Hematopoietic multipotent progenitor cell treated with erythropoietin and hydrocortisone succinate and interleukin-3 and kit ligand, for 8 days (in vitro differentiated cells): ENCODE results near the gene MLF1.

ENCODE experiments used
- DNase-seq: peaks from one replicate; pipeline ENCODE4 v3.0.0-alpha.2; 2015

The MLF1 gene

DNA sequence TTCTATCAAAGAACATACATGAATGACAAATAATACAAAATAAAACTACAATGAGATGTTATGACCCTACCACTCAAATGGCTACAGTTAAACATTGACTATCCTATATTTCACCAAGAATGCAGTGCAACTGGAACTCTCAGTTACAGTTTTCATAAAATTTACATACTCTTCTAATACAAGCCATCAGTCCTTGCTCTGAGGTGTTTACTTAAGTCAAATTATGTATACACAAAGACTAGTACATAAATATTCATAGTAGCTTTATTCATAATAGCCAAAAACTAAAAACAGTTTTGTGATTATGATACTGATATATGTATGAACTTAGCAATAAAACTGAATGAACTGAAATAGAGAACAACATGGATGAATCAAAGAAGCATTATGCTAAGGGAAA is 19.2 kb downstream of the MLF1 start:
- no peak for DNase-seq

DNA sequence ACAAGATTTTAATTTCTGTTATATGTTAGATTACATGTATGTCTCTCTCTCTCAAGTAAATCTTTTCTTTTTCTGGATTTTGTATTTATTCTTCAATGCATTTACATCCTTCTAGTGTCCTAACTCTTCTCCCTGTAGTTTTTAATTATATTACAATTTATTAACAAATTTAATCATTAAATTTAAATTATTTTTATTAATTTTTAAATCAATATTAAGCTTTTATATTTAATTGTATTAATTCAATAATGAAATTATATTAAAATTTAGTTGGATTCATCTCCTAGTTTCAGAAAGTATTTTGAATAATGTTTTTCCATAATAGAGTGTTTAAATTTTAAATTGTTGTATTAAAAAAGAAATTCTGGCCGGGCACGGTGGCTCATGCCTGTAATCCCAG is 29.8 kb downstream of the MLF1 start:
- no peak for DNase-seq

DNA sequence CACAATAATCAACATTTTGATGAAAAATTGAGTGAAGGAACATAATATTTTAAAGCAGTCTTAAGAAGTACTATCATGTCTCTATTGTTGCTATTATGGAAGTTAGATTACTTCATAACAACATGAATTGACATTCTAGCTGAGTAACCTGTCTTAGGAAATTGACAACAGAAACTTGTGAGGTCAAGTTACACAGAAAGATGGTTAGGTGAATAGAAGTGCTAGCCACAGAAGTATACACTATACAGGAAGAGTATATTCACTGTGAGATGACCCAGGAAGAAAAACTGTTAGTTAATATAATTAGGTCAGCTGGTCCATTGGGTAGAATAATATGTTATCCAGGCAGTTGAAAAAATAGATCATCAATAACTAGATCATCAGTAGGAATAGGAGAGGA is 31.2 kb downstream of the MLF1 start:
- no peak for DNase-seq

DNA sequence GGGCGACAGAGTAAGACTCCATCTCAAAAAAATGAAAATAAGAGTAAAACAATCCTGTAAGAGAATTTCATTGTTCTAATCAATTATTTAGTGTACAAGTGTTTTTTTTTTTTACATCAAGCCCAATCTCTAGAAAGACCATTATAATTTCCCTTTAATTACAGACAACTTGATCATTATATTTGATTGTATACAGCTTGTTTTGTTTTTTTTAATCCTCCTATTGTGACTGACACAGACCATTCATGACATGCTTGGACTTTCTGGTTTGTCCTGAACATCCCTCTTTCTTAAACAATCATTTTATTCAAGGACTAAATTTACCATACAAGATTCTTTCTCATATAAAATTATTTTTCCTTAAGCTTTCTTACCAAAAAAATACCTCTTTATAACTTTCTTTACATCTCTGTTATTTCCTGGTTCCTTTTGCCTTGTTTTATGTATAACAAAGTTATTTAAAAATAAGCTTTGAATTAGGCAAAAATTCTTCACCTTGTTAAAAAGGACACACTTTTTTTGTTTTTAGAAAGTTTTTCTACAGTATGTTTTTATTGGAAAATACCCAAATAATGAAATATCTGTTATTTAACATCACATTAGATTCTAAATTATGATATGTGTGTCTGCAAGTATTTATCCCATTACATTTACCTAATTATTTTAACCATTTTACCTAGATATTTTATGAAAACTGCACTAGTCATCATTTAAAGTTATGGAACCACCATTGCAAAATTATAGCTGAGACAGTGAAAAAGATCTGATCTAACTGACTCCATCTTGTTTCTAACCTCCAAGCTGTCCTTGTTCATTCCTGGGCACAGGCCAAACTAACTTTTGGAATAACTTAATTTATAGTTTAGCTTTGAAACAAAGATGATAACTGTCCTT is 47.2 kb downstream of the MLF1 start:
- no peak for DNase-seq

GRCh38 chr3:158625881-158626280 is 54.9 kb downstream of the MLF1 start:
- DNase-seq, result no peak

GRCh38 chr3:158631981-158632380 is 61.0 kb downstream of the MLF1 start:
- no peak for DNase-seq

DNA sequence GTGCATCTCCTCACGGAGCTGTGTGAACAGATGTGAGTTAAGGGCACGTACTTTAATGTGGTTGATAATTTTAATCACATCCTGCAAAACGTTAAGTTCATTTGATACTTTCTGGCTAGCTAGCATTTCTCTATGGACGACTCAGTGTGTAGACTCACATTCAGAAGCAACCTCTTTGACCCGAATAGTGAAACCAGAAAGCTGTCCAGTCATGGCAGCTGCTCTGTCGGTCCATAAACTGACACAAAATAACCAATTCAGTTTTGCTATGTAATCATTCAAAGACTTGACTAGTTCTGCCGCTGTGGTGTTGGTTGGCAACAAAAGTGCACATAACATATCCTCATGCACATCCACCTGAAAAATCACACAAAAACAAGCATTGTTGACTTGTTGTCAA is 69.7 kb downstream of the MLF1 start:
- DNase-seq, result no peak

- DNase-seq, result no peak
Measured at GRCh38 chr3:158642005-158642404, 71.0 kb downstream of the MLF1 start.

DNA sequence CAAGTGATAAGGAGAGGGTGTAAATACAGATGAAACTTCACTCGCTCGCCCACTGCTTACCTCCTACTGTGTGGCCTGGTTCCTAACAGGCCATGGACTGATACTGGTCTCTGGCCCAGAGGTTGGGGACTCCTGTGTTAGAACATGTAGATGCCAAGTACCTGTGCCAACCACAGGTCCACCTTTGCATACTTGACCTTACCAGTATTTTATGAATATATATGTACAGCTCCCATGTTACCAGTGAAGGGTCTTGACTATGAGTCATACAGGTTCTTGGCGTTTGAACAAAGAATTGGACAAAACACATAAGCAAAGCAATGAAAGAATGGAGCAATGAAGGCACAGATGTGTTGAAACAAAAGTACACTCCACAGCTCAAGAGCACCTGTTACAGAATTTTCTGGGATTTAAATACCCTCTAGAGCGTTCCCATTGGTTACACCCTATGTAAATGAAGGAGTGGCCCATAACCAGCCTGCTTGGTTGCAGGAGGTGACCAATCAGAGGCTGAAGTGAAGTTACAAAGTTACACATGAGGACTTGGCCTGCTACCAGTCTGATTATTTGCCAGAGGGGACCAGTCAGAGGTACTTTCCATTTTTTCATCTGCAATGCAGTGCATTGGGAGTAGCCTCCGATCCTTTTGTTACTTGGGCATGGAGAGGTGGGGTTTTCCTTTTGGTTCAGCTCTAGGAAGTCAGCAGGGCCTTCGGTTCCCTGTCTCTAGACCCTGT is 71.6 kb downstream of the MLF1 start:
- DNase-seq, result no peak

DNA sequence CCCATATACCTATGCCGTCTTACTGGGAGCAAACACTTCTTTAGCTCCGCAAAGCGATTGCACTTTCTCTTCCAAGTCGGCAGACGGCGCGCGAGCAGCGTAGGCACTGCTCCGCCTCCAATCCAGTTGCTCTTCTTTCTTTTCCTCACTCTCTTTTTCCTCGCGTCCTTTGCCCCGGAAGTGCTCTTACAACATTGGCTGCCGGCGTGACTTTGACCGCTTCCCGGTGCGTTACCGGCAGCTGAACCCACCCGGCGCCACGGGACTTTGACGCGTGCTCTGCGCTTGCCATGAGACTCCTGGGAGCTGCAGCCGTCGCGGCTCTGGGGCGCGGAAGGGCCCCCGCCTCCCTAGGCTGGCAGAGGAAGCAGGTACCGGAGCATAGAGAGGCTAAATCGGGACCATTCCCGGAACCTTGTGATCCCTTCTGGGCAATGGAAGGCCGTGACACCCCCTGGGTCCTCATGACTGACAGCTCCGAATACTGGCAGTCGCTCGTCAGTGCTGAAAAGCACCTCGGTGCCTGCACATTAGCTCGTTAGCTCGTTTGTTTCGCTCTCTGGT is 73.4 kb downstream of the MLF1 start, which contains the start of gene GFM1:
TSS of gene GFM1 (plus strand) at position 183 of the 564 bp plus-strand sequence. CDS start at position 291, 108 bp downstream.
- DNase-seq, result peak; percentile 99

GRCh38 chr3:158649791-158650190 is 78.8 kb downstream of the MLF1 start:
- DNase-seq, result peak; percentile 42

GRCh38 chr3:158651192-158651591 is 80.2 kb downstream of the MLF1 start:
- no peak for DNase-seq

DNA sequence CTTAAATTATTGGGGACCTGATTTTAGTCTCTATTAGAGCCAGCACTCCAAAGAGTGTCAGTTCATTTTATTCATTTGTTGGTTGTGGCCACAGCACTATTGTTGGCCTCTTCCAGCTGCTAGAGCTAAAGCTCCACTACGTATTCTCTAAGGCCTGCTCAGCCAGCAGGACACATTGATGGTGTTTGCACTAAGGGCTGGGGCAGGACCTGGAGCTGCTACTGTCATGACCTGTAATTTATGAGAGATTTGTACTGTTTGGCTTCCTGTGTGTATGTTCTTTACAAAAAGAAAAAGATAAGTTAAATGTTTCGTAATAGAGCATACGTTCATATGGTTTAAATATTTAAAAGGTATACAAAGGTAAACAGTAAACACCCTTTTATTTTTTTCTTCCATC is 81.5 kb downstream of the MLF1 start:
- DNase-seq, result no peak
